ENCODE results near the gene PCCA.

DNA sequence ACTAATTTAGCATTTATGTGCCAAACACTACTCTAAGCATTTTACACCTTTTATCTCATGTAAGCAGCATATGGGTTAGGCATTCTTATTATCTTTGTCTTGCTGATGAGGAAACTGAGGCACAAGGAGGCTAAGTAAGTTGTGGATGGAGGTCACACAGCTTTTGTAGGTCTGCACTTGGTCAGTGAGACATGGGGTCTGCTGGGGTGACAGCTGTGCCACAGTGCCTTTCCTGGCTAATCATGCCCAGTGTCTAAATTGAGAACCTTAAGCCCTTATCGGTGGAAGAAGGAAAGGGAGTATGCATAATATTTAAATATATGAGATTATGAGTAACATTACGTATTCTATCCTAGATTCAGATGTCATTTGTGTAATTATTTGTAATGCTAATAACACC, 273.5 kb downstream of the PCCA start:
- TF ChIP-seq, protein P1, sequence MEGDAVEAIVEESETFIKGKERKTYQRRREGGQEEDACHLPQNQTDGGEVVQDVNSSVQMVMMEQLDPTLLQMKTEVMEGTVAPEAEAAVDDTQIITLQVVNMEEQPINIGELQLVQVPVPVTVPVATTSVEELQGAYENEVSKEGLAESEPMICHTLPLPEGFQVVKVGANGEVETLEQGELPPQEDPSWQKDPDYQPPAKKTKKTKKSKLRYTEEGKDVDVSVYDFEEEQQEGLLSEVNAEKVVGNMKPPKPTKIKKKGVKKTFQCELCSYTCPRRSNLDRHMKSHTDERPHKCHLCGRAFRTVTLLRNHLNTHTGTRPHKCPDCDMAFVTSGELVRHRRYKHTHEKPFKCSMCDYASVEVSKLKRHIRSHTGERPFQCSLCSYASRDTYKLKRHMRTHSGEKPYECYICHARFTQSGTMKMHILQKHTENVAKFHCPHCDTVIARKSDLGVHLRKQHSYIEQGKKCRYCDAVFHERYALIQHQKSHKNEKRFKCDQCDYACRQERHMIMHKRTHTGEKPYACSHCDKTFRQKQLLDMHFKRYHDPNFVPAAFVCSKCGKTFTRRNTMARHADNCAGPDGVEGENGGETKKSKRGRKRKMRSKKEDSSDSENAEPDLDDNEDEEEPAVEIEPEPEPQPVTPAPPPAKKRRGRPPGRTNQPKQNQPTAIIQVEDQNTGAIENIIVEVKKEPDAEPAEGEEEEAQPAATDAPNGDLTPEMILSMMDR (IDR thresholded peaks at IDR 0.05): no peak
- TF ChIP-seq POLR2AphosphoS5 (IDR thresholded peaks at IDR 0.05): no peak
- TF ChIP-seq POLR2A (IDR thresholded peaks at IDR 0.05): no peak

Measured in suprapubic skin (tissue), 4 donors.